Gastroesophageal sphincter (tissue), 4 donors: ENCODE data around the gene CAPZB. TPM values are rescaled to one million over a fixed set of nuclear protein-coding genes. Genes with fewer than 3 reads are reported as not detected.

Source experiments
- ATAC-seq: fragments of 150-250 bp; one replicate; pipeline ENCODE4 v1.9.1; 2016; ENCODE audit warnings: mild to moderate bottlenecking, moderate library complexity
- H3K27ac ChIP-seq, 4 donors: fragments of 200-600 bp; sonication (generic) in 3 of 4; 1 replicate in 3 of 4; 2 replicates in 1 of 4; pipeline ENCODE4 v1.5.1; 2016 to 2019
- H3K27me3 ChIP-seq: fragments of 200-600 bp; sonication (generic); one replicate; pipeline ENCODE4 v1.5.1; 2019
- H3K36me3 ChIP-seq, 2 donors: fragments of 200-600 bp; sonication (generic); one replicate each; pipeline ENCODE4 v1.5.1; 2019; ENCODE audit warnings: control low read depth in 1 of 2
- H3K4me1 ChIP-seq, 3 donors: fragments of 200-600 bp; sonication (generic); 1 replicate in 2 of 3; 2 replicates in 1 of 3; pipeline ENCODE4 v1.5.1; 2016 to 2019; ENCODE audit warnings: control low read depth in 2 of 3
- H3K4me3 ChIP-seq, 2 donors: fragments of 200-600 bp; sonication (generic); one replicate each; pipeline ENCODE4 v1.5.1; 2019; ENCODE audit warnings: mild to moderate bottlenecking in 1 of 2, moderate library complexity in 1 of 2
- H3K9me3 ChIP-seq, 3 donors: fragments of 200-600 bp; sonication (generic); one replicate each; pipeline ENCODE4 v1.5.1; 2017 to 2019; ENCODE audit warnings: control low read depth in 2 of 3
- EP300 ChIP-seq: sonication (generic); formaldehyde crosslinking; IDR thresholded peaks from one replicate; pipeline ENCODE4 v1.6.1; 2017; ENCODE audit warnings: antibody characterized with exemption, mild to moderate bottlenecking
- POLR2A ChIP-seq, 2 donors: fragments of 450-650 bp; IDR thresholded peaks; one replicate each; pipeline ENCODE4 v1.6.1; 2017; ENCODE audit warnings: antibody characterized with exemption in 2 of 2, mild to moderate bottlenecking in 2 of 2, moderate library complexity in 1 of 2
- POLR2AphosphoS5 ChIP-seq: sonication (generic); formaldehyde crosslinking; IDR thresholded peaks from one replicate; pipeline ENCODE4 v1.6.1; 2017; ENCODE audit warnings: antibody characterized with exemption
- WGBS, 2 donors: methylation state at CpG; one replicate each; pipeline ENCODE4 v1.1.5; 2018; ENCODE audit warnings: low coverage in 1 of 2; 5-methylcytosine and 5-hydroxymethylcytosine counted together
- total RNA-seq, 4 donors: library from RNA; depleted of rRNA; stranded (reverse); fragments of >200 nt; gene quantifications; one replicate each; pipeline ENCODE4 v1.1.0, GENCODE V29; 2016
- TF ChIP-seq, protein P1 (sequence below), 4 experiments: fragments of 200-600 bp in 2 of 4; fragments of 450-650 bp in 2 of 4; sonication (generic) in 1 of 4; IDR thresholded peaks; one replicate each; pipeline ENCODE4 v1.5.1; 2017 to 2019; ENCODE audit warnings: antibody characterized with exemption in 4 of 4, mild to moderate bottlenecking in 2 of 4, moderate library complexity in 2 of 4

Gene CAPZB
- total RNA-seq, 4 donors from 2014 or later = 160 to 288 (median 184) TPM

DNA sequence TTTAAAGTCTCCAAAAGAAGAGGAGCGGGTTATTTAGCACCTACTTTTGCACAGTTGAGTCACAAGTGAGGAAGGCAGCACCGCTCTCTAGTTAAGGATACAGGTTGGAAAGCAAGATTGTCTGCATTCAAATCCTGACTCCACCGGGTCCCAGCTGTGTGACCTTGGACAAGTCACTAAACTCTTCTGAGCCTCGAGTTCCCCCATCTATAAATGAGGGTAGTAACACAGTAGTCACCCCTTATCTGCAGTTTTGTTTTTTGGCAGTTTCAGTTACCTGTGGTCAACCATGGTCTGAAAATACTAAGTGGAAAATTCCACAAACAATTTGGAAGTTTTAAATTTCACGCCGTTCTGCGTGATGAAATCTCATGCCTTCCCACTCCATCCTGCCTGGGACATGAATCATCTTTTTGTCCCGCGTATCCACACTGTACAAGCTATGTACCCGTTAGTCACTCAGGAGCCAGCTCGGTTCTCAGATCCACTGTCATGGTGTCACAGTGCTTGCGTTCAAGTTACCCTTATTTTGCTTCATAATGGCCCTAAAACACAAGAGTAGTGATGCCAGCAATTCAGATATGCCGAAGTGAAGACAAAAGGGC, 49.4 kb downstream of the CAPZB start:
- TF ChIP-seq EP300 = no peak
- peak; percentile 75 for TF ChIP-seq POLR2AphosphoS5
- ATAC-seq = no peak

DNA sequence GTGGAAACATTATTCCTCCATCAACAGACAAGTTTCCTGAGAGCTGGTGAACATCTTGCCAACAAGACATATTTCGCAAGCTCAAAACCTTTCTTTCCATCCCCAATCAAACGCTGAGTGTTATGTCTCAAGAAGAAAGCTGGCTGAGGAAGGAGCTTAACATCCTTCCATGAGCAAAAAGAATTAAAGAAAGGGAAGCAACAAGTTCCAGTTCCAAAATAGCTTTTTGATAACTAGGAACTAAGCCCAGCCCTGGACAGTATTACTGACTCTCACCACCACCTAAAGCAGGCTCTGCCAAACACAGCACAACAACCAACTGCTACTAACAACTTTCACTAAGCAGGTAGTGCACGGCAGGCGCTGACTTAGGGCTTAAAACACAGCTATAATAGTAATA, 50.2 kb downstream of the CAPZB start:
- TF ChIP-seq POLR2A (IDR thresholded peaks at IDR 0.05) (no peak), POLR2AphosphoS5 (peak; percentile 93), EP300 (no peak)
- TF ChIP-seq, protein P1, sequence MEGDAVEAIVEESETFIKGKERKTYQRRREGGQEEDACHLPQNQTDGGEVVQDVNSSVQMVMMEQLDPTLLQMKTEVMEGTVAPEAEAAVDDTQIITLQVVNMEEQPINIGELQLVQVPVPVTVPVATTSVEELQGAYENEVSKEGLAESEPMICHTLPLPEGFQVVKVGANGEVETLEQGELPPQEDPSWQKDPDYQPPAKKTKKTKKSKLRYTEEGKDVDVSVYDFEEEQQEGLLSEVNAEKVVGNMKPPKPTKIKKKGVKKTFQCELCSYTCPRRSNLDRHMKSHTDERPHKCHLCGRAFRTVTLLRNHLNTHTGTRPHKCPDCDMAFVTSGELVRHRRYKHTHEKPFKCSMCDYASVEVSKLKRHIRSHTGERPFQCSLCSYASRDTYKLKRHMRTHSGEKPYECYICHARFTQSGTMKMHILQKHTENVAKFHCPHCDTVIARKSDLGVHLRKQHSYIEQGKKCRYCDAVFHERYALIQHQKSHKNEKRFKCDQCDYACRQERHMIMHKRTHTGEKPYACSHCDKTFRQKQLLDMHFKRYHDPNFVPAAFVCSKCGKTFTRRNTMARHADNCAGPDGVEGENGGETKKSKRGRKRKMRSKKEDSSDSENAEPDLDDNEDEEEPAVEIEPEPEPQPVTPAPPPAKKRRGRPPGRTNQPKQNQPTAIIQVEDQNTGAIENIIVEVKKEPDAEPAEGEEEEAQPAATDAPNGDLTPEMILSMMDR (IDR thresholded peaks at IDR 0.05) = peak in 1 of 4 experiments; percentile 17
- Histone ChIP-seq H3K36me3 (no peaks in the 10 kb centered on the region), H3K9me3 (no peaks in the 10 kb centered on the region), H3K4me1 (peaks cover 57 to 100% (median 85%) of the 10 kb centered on the region in 3 donors), H3K4me3 (no peak overlapping the region), H3K27me3 (no peaks in the 10 kb centered on the region), H3K27ac (peak overlapping the region; percentile 90 to 95 (median 93))
- 7 to 10% methylated on average over 4 of the region's 4 CpGs for WGBS, 2 donors
- peak; percentile 69 for ATAC-seq

More for the DNA sequence above, 49.4 kb downstream of the CAPZB start:
- no peaks in the 10 kb centered on the region for H3K27me3 ChIP-seq
- peaks cover 59 to 100% (median 85%) of the 10 kb centered on the region in 3 donors for H3K4me1 ChIP-seq
- H3K36me3 ChIP-seq = no peaks in the 10 kb centered on the region
- peak overlapping the region; percentile 90 to 95 (median 93) for H3K27ac ChIP-seq
- no peaks in the 10 kb centered on the region for H3K9me3 ChIP-seq
- 63 to 71% methylated on average over 12 to 13 of the region's 13 CpGs for WGBS, 2 donors
- H3K4me3 ChIP-seq = no peak overlapping the region

DNA sequence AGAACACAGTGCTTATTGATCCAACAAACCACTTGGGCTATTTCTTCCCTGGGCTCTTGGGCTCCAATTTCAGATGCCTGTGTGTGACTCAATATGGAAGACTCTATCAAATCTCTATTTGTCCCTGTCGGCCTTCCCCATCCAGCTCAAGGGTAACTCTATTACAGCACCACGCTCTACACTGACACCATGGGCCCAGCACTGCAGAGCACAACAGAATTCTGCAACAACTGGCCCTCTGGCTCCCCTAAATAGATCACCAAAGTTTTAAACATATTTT, 51.7 kb downstream of the CAPZB start:
- 26 to 37% methylated on average over 2 of the region's 2 CpGs for WGBS, 2 donors

DNA sequence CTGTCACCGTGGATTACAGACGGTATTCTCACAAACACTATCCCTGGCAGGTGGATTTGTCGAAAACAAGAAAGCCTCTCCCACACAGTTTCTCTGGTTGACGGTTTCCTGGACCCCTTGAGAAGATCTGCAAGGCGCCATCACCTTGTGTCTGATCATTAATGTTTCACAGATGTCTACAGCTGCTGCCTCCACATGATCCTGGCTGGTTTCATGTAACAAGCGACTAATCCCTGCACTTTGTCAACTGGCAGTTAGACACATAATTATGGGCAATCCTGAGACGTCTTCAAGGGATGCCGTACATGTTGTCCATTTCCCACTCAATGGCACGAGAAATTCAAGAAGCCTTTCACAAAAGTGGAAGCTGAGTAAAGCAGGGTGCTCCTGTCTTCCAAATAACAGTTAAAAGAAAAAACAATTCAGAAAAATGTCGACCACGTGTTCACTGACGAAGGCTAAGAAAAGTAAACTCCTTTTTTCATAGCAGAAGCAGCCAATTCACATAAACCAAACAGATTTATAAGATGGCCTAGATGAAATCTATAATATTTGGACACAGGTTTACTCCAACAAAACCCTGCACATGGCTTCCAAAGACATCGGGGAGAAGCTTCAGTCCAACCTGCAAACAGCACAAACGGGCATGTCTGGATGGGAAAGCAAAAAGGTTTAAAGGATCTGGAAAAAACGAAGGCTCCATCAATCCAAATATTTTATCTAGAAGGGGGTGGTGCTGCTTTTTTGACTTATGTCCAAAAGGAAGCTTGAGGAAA, 52.2 kb downstream of the CAPZB start:
- TF ChIP-seq, protein P1 (IDR thresholded peaks at IDR 0.05) = no peak
- TF ChIP-seq POLR2A (IDR thresholded peaks at IDR 0.05) = no peak
- TF ChIP-seq EP300 = no peak
- peak; percentile 82 for TF ChIP-seq POLR2AphosphoS5
- H3K4me1 ChIP-seq = peaks cover 55 to 100% (median 85%) of the 10 kb centered on the region in 3 donors
- H3K36me3 ChIP-seq = no peaks in the 10 kb centered on the region
- ATAC-seq = peak; percentile 20
- 35 to 37% methylated on average over 14 to 15 of the region's 15 CpGs for WGBS, 2 donors
- no peaks in the 10 kb centered on the region for H3K9me3 ChIP-seq
- no peak overlapping the region for H3K4me3 ChIP-seq
- H3K27ac ChIP-seq = peak overlapping the region; percentile 90 to 95 (median 93)
- no peaks in the 10 kb centered on the region for H3K27me3 ChIP-seq

More for the DNA sequence above, 51.7 kb downstream of the CAPZB start:
- H3K36me3 ChIP-seq = no peaks in the 10 kb centered on the region
- H3K9me3 ChIP-seq = no peaks in the 10 kb centered on the region
- H3K27ac ChIP-seq = peak overlapping the region; percentile 90 to 95 (median 93)
- TF ChIP-seq EP300 (no peak), POLR2AphosphoS5 (no peak), POLR2A (IDR thresholded peaks at IDR 0.05) (no peak)
- TF ChIP-seq, protein P1 (IDR thresholded peaks at IDR 0.05) = no peak
- no peak overlapping the region for H3K4me3 ChIP-seq
- H3K27me3 ChIP-seq = no peaks in the 10 kb centered on the region
- peaks cover 59 to 100% (median 85%) of the 10 kb centered on the region in 3 donors for H3K4me1 ChIP-seq
- ATAC-seq = peak; percentile 57

DNA sequence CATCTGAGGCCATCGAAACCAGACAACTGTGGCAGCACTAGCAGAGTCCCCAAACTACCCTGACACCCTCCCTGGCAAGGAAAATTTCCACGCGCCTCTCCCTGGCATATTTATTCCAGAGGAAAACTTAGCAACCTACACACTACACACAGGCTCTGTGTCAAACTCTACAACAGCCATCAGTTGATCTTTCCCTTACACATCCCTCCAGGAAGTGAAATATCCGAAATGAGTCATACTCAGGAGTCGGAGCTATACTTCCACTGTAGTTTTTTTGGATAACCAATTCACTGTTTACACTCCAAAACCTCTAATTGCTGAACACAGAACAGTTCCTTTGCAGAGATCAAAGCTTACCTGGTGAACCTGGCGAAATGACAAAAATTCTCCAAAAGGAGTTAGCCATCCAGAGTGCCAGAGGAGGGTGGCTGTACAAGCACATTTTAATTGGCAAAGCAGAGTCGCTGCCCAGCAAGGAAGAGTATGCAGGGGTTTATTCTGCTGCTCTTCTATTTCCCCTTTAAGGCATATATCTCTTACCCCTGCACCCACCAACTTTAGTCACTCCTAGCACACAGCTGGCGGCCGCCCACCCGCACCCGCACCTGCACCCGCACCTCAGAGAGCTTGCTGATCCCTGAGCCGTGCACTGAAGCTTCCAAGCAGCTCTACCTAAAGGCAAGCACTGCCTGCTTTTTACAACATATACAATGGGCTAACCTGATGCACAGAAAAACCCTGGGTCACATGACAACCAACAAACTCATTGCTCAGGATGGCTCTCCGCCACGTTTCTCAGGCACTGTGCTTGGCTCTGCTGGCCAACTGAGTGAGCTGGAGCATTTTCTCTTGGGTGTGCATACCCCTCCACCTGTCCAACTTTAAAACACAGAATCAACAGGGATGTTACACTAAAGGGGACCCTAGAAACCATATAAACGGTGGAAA, 54.9 kb downstream of the CAPZB start:
- TF ChIP-seq POLR2AphosphoS5 = peak; percentile 72
- TF ChIP-seq, protein P1 (IDR thresholded peaks at IDR 0.05) = no peak
- H3K9me3 ChIP-seq = no peaks in the 10 kb centered on the region
- 36 to 42% methylated on average over 10 to 11 of the region's 16 CpGs for WGBS, 2 donors
- no peaks in the 10 kb centered on the region for H3K36me3 ChIP-seq
- H3K4me1 ChIP-seq = peaks cover 49 to 100% (median 83%) of the 10 kb centered on the region in 3 donors
- no peak for ATAC-seq
- H3K27ac ChIP-seq = peak overlapping the region; percentile 87 to 93 (median 92)
- no peaks in the 10 kb centered on the region for H3K27me3 ChIP-seq
- H3K4me3 ChIP-seq = no peak overlapping the region
